Pancreas (tissue), 10 donors: ENCODE measurements around the gene NBDY. TPM values are rescaled to one million over a fixed set of nuclear protein-coding genes. Genes with fewer than 3 reads are reported as not detected.

Source experiments
- ATAC-seq, 4 donors: fragments of 200-7000 bp; cut with Tn5 transposase; one replicate each; pipeline versions ENCODE4 v1.8.0 to v1.9.1; 2020; ENCODE audit warnings: mild to moderate bottlenecking in 4 of 4, moderate library complexity in 4 of 4
- DNase-seq, 6 donors: peaks; one replicate each; pipeline ENCODE4 v3.0.0-alpha.2; 2020
- FAIRE-seq: peaks from 2 replicates; lab custom pipeline; 2012; peaks lifted over from hg19 to GRCh38; lab: Jason Lieb, UNC
- H3K27ac ChIP-seq, 4 donors: fragments of 200-600 bp; sonication (generic); 1 replicate in 3 of 4; 2 replicates in 1 of 4; pipeline versions ENCODE4 v1.5.0 to v1.8.0; 2020
- H3K27me3 ChIP-seq, 4 donors: fragments of 200-600 bp; one replicate each; pipeline ENCODE4 v1.8.0; 2021
- H3K36me3 ChIP-seq, 3 donors: fragments of 200-600 bp; sonication (generic) in 1 of 3; one replicate each; pipeline versions ENCODE4 v1.5.0 to v1.8.0; 2020 to 2021
- H3K4me1 ChIP-seq, 3 donors: fragments of 200-600 bp; one replicate each; pipeline ENCODE4 v1.8.0; 2021
- H3K4me3 ChIP-seq, 4 donors: fragments of 200-600 bp; sonication (generic) in 2 of 4; one replicate each; pipeline versions ENCODE4 v1.5.0 to v1.8.0; 2020 to 2021
- H3K9me3 ChIP-seq, 4 donors: fragments of 200-600 bp; one replicate each; pipeline ENCODE4 v1.8.0; 2021
- CTCF ChIP-seq, 4 donors: fragments of 200-600 bp; sonication (generic) in 3 of 4; IDR thresholded peaks; one replicate each; pipeline versions ENCODE4 v1.5.0 to v1.8.0; 2021; ENCODE audit warnings: antibody characterized with exemption in 4 of 4
- WGBS, 2 donors: extraction: QIAGEN DNeasy Blood & Tissue Kit; methylation state at CpG; one replicate each; pipeline ENCODE4 v1.1.7; 2013; 5-methylcytosine and 5-hydroxymethylcytosine counted together
- intact Hi-C, 3 donors: fragments of 100-400 bp; cut with DNase I; formaldehyde crosslinking; loops; one replicate each; pipeline versions ENCODE4 v1.11.1 to v1.14.2; 2022
- polyA plus RNA-seq, 2 donors: library from polyadenylated mRNA; stranded (reverse); fragments of 200-250 nt; gene quantifications; one replicate each; pipeline ENCODE4 v1.2.3, GENCODE V29; 2013
- total RNA-seq, 6 donors: library from RNA; stranded (reverse); fragmentation: NEBNext Ultra II Directional in 4 of 6; extraction: Animal tissue kit (Norgen Biotek cat#: 25700) in 4 of 6; gene quantifications; one replicate each; pipeline versions ENCODE4 v1.2.1 to v1.2.4, GENCODE V29; 2021 to 2023
- donor health status: healthy with polysubstance abuse.
- donor health status: DM: no; HTN: no; CAD: no; lungs with moderate emphysema.
- donor health status: DM: no; HTN: no; CAD: no.
- donor health status: control.
- donor health status: control.
- donor health status: Bipolar disorder and iron deficiency.
- donor health status: DM: yes; HTN: yes; CAD: no.
- donor health status: DM: no; HTN: no; CAD: no.
- donor health status: DM: no; HTN: no; CAD: no.
- donor health status: DM: yes; HTN: yes; CAD: no.

The NBDY gene
- total and polyA plus RNA-seq, 8 donors = 7.0 to 22.8 (median 9.1) TPM

DNA sequence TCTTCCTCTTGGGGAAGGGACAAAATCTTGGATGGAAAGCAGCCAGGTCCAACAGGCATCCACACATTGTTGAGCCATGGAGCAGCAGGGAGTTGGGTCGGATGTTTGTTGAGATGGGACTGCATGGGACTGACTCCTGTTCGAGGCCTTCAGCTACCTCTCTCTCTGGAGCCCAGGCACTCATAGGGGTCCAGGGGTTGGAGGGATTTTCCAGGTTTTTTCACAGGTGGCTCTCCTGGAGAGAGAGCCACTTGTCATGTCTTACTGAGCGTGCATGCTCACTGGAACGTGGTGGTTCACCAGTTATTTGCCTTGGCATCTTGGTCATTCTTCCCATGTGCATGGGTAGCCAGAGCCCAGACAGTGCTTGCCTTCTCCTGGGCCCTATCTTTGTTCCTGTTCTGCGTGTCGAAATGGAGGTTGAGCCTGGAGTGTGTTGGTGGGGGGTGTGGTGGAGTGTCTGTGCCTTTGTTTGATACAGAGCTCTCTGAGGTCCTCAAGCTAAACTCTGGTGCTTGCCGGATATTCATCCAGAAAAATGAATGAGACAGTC is 60.6 kb downstream of the NBDY start:
- no peak for FAIRE-seq
- Histone ChIP-seq H3K9me3 (no peaks in the 10 kb centered on the region), H3K4me3 (no peak overlapping the region), H3K4me1 (no peaks in the 10 kb centered on the region), H3K36me3 (no peaks in the 10 kb centered on the region), H3K27ac (no peak overlapping the region), H3K27me3 (no peaks in the 10 kb centered on the region)
- no peak for TF ChIP-seq CTCF (IDR thresholded peaks at IDR 0.05)
- WGBS, 2 donors = 78 to 91% methylated on average over 7 of the region's 7 CpGs
- no peak for ATAC-seq
- DNase-seq = no peak
- intact Hi-C loops = no loop called here

DNA sequence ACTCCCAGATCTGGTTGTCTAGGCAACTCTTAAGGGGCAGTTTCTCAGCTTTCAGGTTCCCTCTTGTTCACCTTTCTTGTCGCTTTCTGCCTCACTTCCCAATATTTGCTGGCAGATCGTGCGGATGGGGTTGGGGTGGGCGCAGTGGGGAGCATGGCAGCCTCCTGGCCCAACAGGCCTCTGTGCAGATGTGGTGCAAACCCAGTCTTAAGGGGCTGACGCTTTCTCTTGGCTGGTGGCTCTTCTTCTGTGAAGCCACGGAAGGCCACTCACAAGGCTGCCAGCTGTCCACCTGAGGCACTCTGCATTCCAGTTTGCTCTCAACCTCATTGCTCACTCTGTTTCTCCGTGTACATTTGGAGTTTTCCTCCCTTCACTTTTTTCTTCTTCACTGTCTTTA is 61.7 kb downstream of the NBDY start:
- Histone ChIP-seq H3K27me3 (no peaks in the 10 kb centered on the region), H3K4me3 (no peak overlapping the region), H3K27ac (no peak overlapping the region), H3K4me1 (no peaks in the 10 kb centered on the region), H3K9me3 (no peaks in the 10 kb centered on the region), H3K36me3 (no peaks in the 10 kb centered on the region)
- no peak for TF ChIP-seq CTCF (IDR thresholded peaks at IDR 0.05)
- DNase-seq (peak in 3 of 6 donors; percentile 1 to 39 (median 27)), ATAC-seq (no peak), FAIRE-seq (no peak)
- WGBS, 2 donors = 93% methylated on average over 7 of the region's 7 CpGs
- intact Hi-C loops = no loop called here

- H3K36me3 ChIP-seq = no peaks in the 10 kb centered on the region
- DNase-seq (no peak), ATAC-seq (no peak), FAIRE-seq (no peak)
- intact Hi-C loops = no loop called here
- H3K9me3 ChIP-seq = no peaks in the 10 kb centered on the region
- no peaks in the 10 kb centered on the region for H3K27me3 ChIP-seq
- H3K4me3 ChIP-seq = no peak overlapping the region
- H3K4me1 ChIP-seq = no peaks in the 10 kb centered on the region
- no peak overlapping the region for H3K27ac ChIP-seq
- WGBS, 2 donors = 79 to 84% methylated on average over 3 of the region's 3 CpGs
- TF ChIP-seq CTCF (IDR thresholded peaks at IDR 0.05) = no peak
Measured at GRCh38 chrX:56791456-56791855, 62.4 kb downstream of the NBDY start.

GRCh38 chrX:56792270-56793111 is 63.4 kb downstream of the NBDY start:
- ATAC-seq = no peak
- peak in 2 of 6 donors; percentile 5 to 21 for DNase-seq

More at GRCh38 chrX:56792270-56793111, 63.4 kb downstream of the NBDY start:
- no peaks in the 10 kb centered on the region for H3K27me3 ChIP-seq
- intact Hi-C loops = no loop called here
- H3K27ac ChIP-seq = no peak overlapping the region
- no peak for FAIRE-seq
- no peak overlapping the region for H3K4me3 ChIP-seq
- H3K36me3 ChIP-seq = no peaks in the 10 kb centered on the region
- peaks cover 0 to under 1% (median 0%) of the 10 kb centered on the region in 3 donors for H3K4me1 ChIP-seq
- no peaks in the 10 kb centered on the region for H3K9me3 ChIP-seq
- no peak for TF ChIP-seq CTCF (IDR thresholded peaks at IDR 0.05)
- WGBS, 2 donors = 79 to 86% methylated on average over 8 of the region's 8 CpGs
